HG03558 (cell line): ENCODE data around the gene ELOB.

Experiments used
- ATAC-seq: cut with Tn5 transposase; IDR thresholded peaks from one replicate; pipeline ENCODE4 v1.9.1; 2021; ENCODE audit warnings: moderate number of reproducible peaks; ENCODE audit not compliant: unreplicated experiment; ENCODE audit errors: extremely low read depth

The ELOB gene

GRCh38 chr16:2811703-2812471 is 34.8 kb upstream of the ELOB start:
- ATAC-seq, result no peak

- ATAC-seq, result no peak
These were observed 33.6 kb upstream of the ELOB start for GRCh38 chr16:2810651-2811050.

- ATAC-seq, result no peak
These were observed 32.2 kb upstream of the ELOB start for GRCh38 chr16:2809149-2809760.

GRCh38 chr16:2808181-2808580 is 31.1 kb upstream of the ELOB start:
- ATAC-seq, result no peak

- no peak for ATAC-seq
These were observed 29.2 kb upstream of the ELOB start for GRCh38 chr16:2806286-2806685.

- no peak for ATAC-seq
These were observed 27.6 kb upstream of the ELOB start for GRCh38 chr16:2804728-2805127.

GRCh38 chr16:2803545-2804195 is 26.6 kb upstream of the ELOB start:
- no peak for ATAC-seq

GRCh38 chr16:2799859-2800226 is 22.8 kb upstream of the ELOB start:
- ATAC-seq, result no peak

- ATAC-seq, result no peak
These were observed 22.3 kb upstream of the ELOB start for GRCh38 chr16:2799205-2799858.

- ATAC-seq, result no peak
These were observed 21.7 kb upstream of the ELOB start for GRCh38 chr16:2798723-2799204.

GRCh38 chr16:2795395-2796143 is 18.5 kb upstream of the ELOB start:
- ATAC-seq, result no peak

GRCh38 chr16:2792940-2793339 is 15.9 kb upstream of the ELOB start:
- ATAC-seq, result no peak

- ATAC-seq, result no peak
These were observed 14.1 kb upstream of the ELOB start for GRCh38 chr16:2791174-2791573.

- no peak for ATAC-seq
These were observed 13.6 kb upstream of the ELOB start for GRCh38 chr16:2790631-2791030.

GRCh38 chr16:2787961-2788360 is 10.9 kb upstream of the ELOB start:
- no peak for ATAC-seq

- ATAC-seq, result no peak
These were observed 10.3 kb upstream of the ELOB start, which contains the start of gene PRSS33 for GRCh38 chr16:2787406-2787805. Gene PRSS33 (minus strand): TSS chr16:2787560. CDS start chr16:2786547, 1,013 bp downstream.

GRCh38 chr16:2786826-2787151 is 9.7 kb upstream of the ELOB start:
- ATAC-seq, result no peak

GRCh38 chr16:2786061-2786825 is 9.2 kb upstream of the ELOB start:
- no peak for ATAC-seq
